ENCODE results near the gene MTMR10. TPM values are rescaled to one million over a fixed set of nuclear protein-coding genes. Genes with fewer than 3 reads are reported as not detected.

Gene MTMR10
- total and polyA plus RNA-seq, 2 experiments from 2014 or later = 4.3 to 11.3 TPM

GRCh38 chr15:30979457-30979856 is 12.0 kb downstream of the MTMR10 start:
- no peak for ATAC-seq

More at GRCh38 chr15:30979457-30979856, 12.0 kb downstream of the MTMR10 start:
- H3K9me2 ChIP-seq (ENCODE audit: insufficient read depth) = no peaks in the 10 kb centered on the region
- no peak for DNase-seq (ENCODE audit: low spot score)
- Mint-ChIP-seq H3K27ac (no peak overlapping the region), H3K27me3 (ENCODE audit: insufficient read depth, low read depth, poor library complexity) (no peaks in the 10 kb centered on the region), H3K4me3 (no peak overlapping the region), H3K9me3 (no peaks in the 10 kb centered on the region), H3K36me3 (ENCODE audit: low read depth) (no peaks in the 10 kb centered on the region), H3K4me1 (no peaks in the 10 kb centered on the region; the same call in 2 of the 3 replicates)
- no peaks in the 10 kb centered on the region for H3F3A ChIP-seq (replicated peaks; ENCODE audit: low read depth)
- peaks cover 34% of the 10 kb centered on the region for H3K79me2 ChIP-seq (replicated peaks; ENCODE audit: insufficient read depth)
- peaks cover 4% of the 10 kb centered on the region; the same call in 1 of the 2 replicates for H4K20me1 ChIP-seq (replicated peaks; ENCODE audit: insufficient read depth)
- H3K36me3 ChIP-seq (ENCODE audit: insufficient read depth) = no peaks in the 10 kb centered on the region
- H3K4me2 ChIP-seq = no peak overlapping the region
- no peak overlapping the region for H3K27ac ChIP-seq (ENCODE audit: low read depth)
- H3K4me3 ChIP-seq = no peak overlapping the region
- TF ChIP-seq JUNB (IDR thresholded peaks at IDR 0.05; ENCODE audit: unreplicated experiment) = no peak
- TF ChIP-seq EZH2phosphoT487 (IDR thresholded peaks at IDR 0.05; ENCODE audit: unreplicated experiment) = no peak
- TF ChIP-seq CREB1 (CRISPR knock-in tag; IDR thresholded peaks at IDR 0.05; ENCODE audit: low read depth) = no peak
- TF ChIP-seq, protein P1, sequence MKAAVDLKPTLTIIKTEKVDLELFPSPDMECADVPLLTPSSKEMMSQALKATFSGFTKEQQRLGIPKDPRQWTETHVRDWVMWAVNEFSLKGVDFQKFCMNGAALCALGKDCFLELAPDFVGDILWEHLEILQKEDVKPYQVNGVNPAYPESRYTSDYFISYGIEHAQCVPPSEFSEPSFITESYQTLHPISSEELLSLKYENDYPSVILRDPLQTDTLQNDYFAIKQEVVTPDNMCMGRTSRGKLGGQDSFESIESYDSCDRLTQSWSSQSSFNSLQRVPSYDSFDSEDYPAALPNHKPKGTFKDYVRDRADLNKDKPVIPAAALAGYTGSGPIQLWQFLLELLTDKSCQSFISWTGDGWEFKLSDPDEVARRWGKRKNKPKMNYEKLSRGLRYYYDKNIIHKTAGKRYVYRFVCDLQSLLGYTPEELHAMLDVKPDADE (IDR thresholded peaks at IDR 0.05) = no peak
- no peak for TF ChIP-seq POLR2AphosphoS5 (IDR thresholded peaks at IDR 0.05; ENCODE audit: low read depth)
- TF ChIP-seq, protein P2, sequence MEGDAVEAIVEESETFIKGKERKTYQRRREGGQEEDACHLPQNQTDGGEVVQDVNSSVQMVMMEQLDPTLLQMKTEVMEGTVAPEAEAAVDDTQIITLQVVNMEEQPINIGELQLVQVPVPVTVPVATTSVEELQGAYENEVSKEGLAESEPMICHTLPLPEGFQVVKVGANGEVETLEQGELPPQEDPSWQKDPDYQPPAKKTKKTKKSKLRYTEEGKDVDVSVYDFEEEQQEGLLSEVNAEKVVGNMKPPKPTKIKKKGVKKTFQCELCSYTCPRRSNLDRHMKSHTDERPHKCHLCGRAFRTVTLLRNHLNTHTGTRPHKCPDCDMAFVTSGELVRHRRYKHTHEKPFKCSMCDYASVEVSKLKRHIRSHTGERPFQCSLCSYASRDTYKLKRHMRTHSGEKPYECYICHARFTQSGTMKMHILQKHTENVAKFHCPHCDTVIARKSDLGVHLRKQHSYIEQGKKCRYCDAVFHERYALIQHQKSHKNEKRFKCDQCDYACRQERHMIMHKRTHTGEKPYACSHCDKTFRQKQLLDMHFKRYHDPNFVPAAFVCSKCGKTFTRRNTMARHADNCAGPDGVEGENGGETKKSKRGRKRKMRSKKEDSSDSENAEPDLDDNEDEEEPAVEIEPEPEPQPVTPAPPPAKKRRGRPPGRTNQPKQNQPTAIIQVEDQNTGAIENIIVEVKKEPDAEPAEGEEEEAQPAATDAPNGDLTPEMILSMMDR (conservative IDR thresholded peaks at IDR 0.05; ENCODE audit: low read depth in 2 of 2) = no peak
- TF ChIP-seq REST (IDR thresholded peaks at IDR 0.05; ENCODE audit: unreplicated experiment) = no peak
- no peak for TF ChIP-seq ZNF114 (CRISPR knock-in tag; IDR thresholded peaks at IDR 0.05)
- no peak for TF ChIP-seq EZH2 (IDR thresholded peaks at IDR 0.05; ENCODE audit: low read depth, unreplicated experiment)
- no peak for TF ChIP-seq STAT1 (IDR thresholded peaks at IDR 0.05; ENCODE audit: unreplicated experiment)
- TF ChIP-seq, protein P3, sequence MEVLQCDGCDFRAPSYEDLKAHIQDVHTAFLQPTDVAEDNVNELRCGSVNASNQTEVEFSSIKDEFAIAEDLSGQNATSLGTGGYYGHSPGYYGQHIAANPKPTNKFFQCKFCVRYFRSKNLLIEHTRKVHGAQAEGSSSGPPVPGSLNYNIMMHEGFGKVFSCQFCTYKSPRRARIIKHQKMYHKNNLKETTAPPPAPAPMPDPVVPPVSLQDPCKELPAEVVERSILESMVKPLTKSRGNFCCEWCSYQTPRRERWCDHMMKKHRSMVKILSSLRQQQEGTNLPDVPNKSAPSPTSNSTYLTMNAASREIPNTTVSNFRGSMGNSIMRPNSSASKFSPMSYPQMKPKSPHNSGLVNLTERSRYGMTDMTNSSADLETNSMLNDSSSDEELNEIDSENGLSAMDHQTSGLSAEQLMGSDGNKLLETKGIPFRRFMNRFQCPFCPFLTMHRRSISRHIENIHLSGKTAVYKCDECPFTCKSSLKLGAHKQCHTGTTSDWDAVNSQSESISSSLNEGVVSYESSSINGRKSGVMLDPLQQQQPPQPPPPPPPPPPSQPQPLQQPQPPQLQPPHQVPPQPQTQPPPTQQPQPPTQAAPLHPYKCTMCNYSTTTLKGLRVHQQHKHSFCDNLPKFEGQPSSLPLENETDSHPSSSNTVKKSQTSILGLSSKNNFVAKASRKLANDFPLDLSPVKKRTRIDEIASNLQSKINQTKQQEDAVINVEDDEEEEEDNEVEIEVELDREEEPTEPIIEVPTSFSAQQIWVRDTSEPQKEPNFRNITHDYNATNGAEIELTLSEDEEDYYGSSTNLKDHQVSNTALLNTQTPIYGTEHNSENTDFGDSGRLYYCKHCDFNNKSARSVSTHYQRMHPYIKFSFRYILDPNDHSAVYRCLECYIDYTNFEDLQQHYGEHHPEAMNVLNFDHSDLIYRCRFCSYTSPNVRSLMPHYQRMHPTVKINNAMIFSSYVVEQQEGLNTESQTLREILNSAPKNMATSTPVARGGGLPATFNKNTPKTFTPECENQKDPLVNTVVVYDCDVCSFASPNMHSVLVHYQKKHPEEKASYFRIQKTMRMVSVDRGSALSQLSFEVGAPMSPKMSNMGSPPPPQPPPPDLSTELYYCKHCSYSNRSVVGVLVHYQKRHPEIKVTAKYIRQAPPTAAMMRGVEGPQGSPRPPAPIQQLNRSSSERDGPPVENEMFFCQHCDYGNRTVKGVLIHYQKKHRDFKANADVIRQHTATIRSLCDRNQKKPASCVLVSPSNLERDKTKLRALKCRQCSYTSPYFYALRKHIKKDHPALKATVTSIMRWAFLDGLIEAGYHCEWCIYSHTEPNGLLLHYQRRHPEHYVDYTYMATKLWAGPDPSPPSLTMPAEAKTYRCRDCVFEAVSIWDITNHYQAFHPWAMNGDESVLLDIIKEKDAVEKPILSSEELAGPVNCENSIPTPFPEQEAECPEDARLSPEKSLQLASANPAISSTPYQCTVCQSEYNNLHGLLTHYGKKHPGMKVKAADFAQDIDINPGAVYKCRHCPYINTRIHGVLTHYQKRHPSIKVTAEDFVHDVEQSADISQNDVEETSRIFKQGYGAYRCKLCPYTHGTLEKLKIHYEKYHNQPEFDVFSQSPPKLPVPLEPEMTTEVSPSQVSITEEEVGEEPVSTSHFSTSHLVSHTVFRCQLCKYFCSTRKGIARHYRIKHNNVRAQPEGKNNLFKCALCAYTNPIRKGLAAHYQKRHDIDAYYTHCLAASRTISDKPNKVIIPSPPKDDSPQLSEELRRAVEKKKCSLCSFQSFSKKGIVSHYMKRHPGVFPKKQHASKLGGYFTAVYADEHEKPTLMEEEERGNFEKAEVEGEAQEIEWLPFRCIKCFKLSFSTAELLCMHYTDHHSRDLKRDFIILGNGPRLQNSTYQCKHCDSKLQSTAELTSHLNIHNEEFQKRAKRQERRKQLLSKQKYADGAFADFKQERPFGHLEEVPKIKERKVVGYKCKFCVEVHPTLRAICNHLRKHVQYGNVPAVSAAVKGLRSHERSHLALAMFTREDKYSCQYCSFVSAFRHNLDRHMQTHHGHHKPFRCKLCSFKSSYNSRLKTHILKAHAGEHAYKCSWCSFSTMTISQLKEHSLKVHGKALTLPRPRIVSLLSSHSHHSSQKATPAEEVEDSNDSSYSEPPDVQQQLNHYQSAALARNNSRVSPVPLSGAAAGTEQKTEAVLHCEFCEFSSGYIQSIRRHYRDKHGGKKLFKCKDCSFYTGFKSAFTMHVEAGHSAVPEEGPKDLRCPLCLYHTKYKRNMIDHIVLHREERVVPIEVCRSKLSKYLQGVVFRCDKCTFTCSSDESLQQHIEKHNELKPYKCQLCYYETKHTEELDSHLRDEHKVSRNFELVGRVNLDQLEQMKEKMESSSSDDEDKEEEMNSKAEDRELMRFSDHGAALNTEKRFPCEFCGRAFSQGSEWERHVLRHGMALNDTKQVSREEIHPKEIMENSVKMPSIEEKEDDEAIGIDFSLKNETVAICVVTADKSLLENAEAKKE (CRISPR knock-in tag; IDR thresholded peaks at IDR 0.05) = no peak
- TF ChIP-seq ZNF331 (CRISPR knock-in tag; IDR thresholded peaks at IDR 0.05; ENCODE audit: low read depth) = no peak
- no peak for TF ChIP-seq NANOG (IDR thresholded peaks at IDR 0.05; ENCODE audit: borderline replicate concordance)
- no peaks in the 10 kb centered on the region for H3K27me3 ChIP-seq (ENCODE audit: insufficient read depth)
- H2AFZ ChIP-seq = no peak overlapping the region
- no peaks in the 10 kb centered on the region for H3K4me1 ChIP-seq (ENCODE audit: insufficient read depth)
